Testis (tissue), 2 donors: ENCODE results near the gene NUP214.

ENCODE experiments used
- CTCF ChIP-seq, 3 experiments: fragments of 450-650 bp in 2 of 3; fragments of 200-600 bp in 1 of 3; sonication (generic) in 1 of 3; IDR thresholded peaks; one replicate each; pipeline ENCODE4 v1.5.1; 2016 to 2019; ENCODE audit warnings: antibody characterized with exemption in 3 of 3, mild to moderate bottlenecking in 2 of 3, moderate library complexity in 1 of 3
- POLR2A ChIP-seq: fragments of 450-650 bp; IDR thresholded peaks from one replicate; pipeline ENCODE4 v1.6.1; 2017; ENCODE audit warnings: antibody characterized with exemption, mild to moderate bottlenecking, moderate library complexity

- TF ChIP-seq CTCF (IDR thresholded peaks at IDR 0.05) (no peak), POLR2A (no peak)
Observed at GRCh38 chr9:131117121-131117761, 8.1 kb upstream of the NUP214 start.
